H1 (cell line): ENCODE measurements around the gene PLBD2. TPM values are rescaled to one million over a fixed set of nuclear protein-coding genes. Genes with fewer than 3 reads are reported as not detected.

Experiments
- CTCF ChIA-PET: fragments of 300-600 bp; sonication (Branson Sonifier 250); formaldehyde crosslinking; loops from one replicate; lab custom pipeline; 2021; ENCODE audit not compliant: partially characterized antibody; lab: Charles Lee
- POLR2A ChIA-PET: fragments of 300-600 bp; sonication (Branson Sonifier 250); formaldehyde crosslinking; loops from one replicate; lab custom pipeline; 2021; ENCODE audit warnings: inconsistent platforms; ENCODE audit not compliant: partially characterized antibody; lab: Charles Lee
- DNase-seq, 2 experiments: peaks; one replicate each; pipeline versions ENCODE4 v3.0.0 to v3.0.0-alpha.2; 2010 to 2022; ENCODE audit warnings: low spot score in 2 of 2, low read depth in 1 of 2, mixed read lengths in 1 of 2
- FAIRE-seq: peaks from 2 replicates; lab custom pipeline; 2011; peaks lifted over from hg19 to GRCh38; lab: Jason Lieb, UNC
- H2AFZ ChIP-seq: 2 replicates; pipeline ENCODE4 v1.8.1; 2012; ENCODE audit warnings: low read length, inconsistent platforms
- H2AK5ac ChIP-seq: 2 replicates; pipeline ENCODE4 v1.6.1; 2013; ENCODE audit warnings: low read depth, low read length
- H2BK120ac ChIP-seq: replicated peaks from 2 replicates; pipeline ENCODE3; 2013; ENCODE audit warnings: low read depth, low read length, inconsistent platforms
- H2BK12ac ChIP-seq: 2 replicates; pipeline ENCODE4 v1.6.1; 2013; ENCODE audit warnings: low read depth, low read length
- H2BK15ac ChIP-seq: 2 replicates; pipeline ENCODE4 v1.6.1; 2013; ENCODE audit warnings: low read length
- H2BK20ac ChIP-seq: 2 replicates; pipeline ENCODE4 v1.6.1; 2013; ENCODE audit warnings: low read length
- H2BK5ac ChIP-seq: 2 replicates; pipeline ENCODE4 v1.6.1; 2013; ENCODE audit warnings: low read depth, low read length
- H3K14ac ChIP-seq: 2 replicates; pipeline ENCODE4 v1.6.1; 2013; ENCODE audit warnings: inconsistent platforms; ENCODE audit not compliant: insufficient read length
- H3K18ac ChIP-seq: 2 replicates; pipeline ENCODE4 v1.6.1; 2013; ENCODE audit warnings: low read length; ENCODE audit errors: extremely low read depth
- H3K23ac ChIP-seq: 2 replicates; pipeline ENCODE4 v1.6.1; 2013; ENCODE audit warnings: inconsistent platforms; ENCODE audit not compliant: insufficient read length
- H3K23me2 ChIP-seq: 2 replicates; pipeline ENCODE4 v1.6.1; 2013; ENCODE audit warnings: low read depth, low read length
- H3K27ac ChIP-seq: 2 replicates; pipeline ENCODE4 v1.6.1; 2011; ENCODE audit warnings: low read depth, low read length, inconsistent platforms
- H3K27me3 ChIP-seq, 4 experiments: replicated peaks in 1 of 4; 1 replicate in 1 of 4; 2 replicates in 3 of 4; pipeline versions ENCODE4 v1.6.1 to v1.8.1; 2011 to 2013; ENCODE audit warnings: low read length in 3 of 4, mild to moderate bottlenecking in 3 of 4, inconsistent platforms in 2 of 4, mixed read lengths in 2 of 4, moderate library complexity in 1 of 4; ENCODE audit not compliant: control insufficient read depth in 3 of 4, insufficient read depth in 3 of 4; ENCODE audit errors: extremely low read depth in 1 of 4
- H3K36me3 ChIP-seq, 4 experiments: 2 replicates each; pipeline versions ENCODE4 v1.6.1 to v1.8.1; 2011 to 2013; ENCODE audit warnings: mild to moderate bottlenecking in 4 of 4, low read length in 3 of 4, moderate library complexity in 2 of 4, control low read depth in 1 of 4, inconsistent platforms in 1 of 4; ENCODE audit not compliant: insufficient read depth in 4 of 4, control insufficient read depth in 2 of 4
- H3K4ac ChIP-seq: replicated peaks from 2 replicates; pipeline ENCODE3; 2013; ENCODE audit warnings: low read length, low read depth, mixed read lengths, inconsistent platforms; ENCODE audit not compliant: insufficient read length
- H3K4me1 ChIP-seq, 4 experiments: replicated peaks in 1 of 4; 1 replicate in 1 of 4; 2 replicates in 3 of 4; pipeline versions ENCODE4 v1.6.1 to v1.8.1; 2011 to 2013; ENCODE audit warnings: low read length in 3 of 4, inconsistent platforms in 2 of 4, mixed read lengths in 1 of 4; ENCODE audit not compliant: insufficient read depth in 4 of 4, control insufficient read depth in 3 of 4
- H3K4me2 ChIP-seq, 2 experiments: 2 replicates each; pipeline versions ENCODE4 v1.6.1 to v1.8.1; 2011 to 2013; ENCODE audit warnings: low read depth in 2 of 2, low read length in 2 of 2, control low read depth in 1 of 2, inconsistent platforms in 1 of 2, mild to moderate bottlenecking in 1 of 2; ENCODE audit not compliant: insufficient read depth in 1 of 2
- H3K4me3 ChIP-seq, 4 experiments: fragments of 200-600, 300-600 bp in 1 of 4; sonication (generic), shearing (Covaris generic), sonication (Bioruptor Twin) in 1 of 4; 2 replicates each; pipeline versions ENCODE4 v1.5.1 to v1.8.1; 2011 to 2016; ENCODE audit warnings: low read length in 4 of 4, low read depth in 3 of 4, control low read depth in 2 of 4, inconsistent platforms in 2 of 4, mild to moderate bottlenecking in 2 of 4, mixed read lengths in 1 of 4, moderate library complexity in 1 of 4; ENCODE audit not compliant: insufficient read depth in 2 of 4; ENCODE audit errors: extremely low read depth in 1 of 4
- H3K56ac ChIP-seq: replicated peaks from 2 replicates; pipeline ENCODE3; 2013; ENCODE audit warnings: low read depth, mild to moderate bottlenecking, mixed read lengths, low read length, inconsistent platforms; ENCODE audit not compliant: insufficient read length
- H3K79me1 ChIP-seq: 2 replicates; pipeline ENCODE4 v1.6.1; 2013; ENCODE audit warnings: low read depth, low read length, control low read depth
- H3K79me2 ChIP-seq, 2 experiments: 2 replicates each; pipeline versions ENCODE4 v1.6.1 to v1.8.1; 2012 to 2013; ENCODE audit warnings: low read length in 2 of 2, mild to moderate bottlenecking in 2 of 2, inconsistent platforms in 1 of 2; ENCODE audit not compliant: insufficient read depth in 2 of 2, control insufficient read depth in 1 of 2
- H3K9ac ChIP-seq, 4 experiments: replicated peaks in 1 of 4; 1 replicate in 1 of 4; 2 replicates in 3 of 4; pipeline versions ENCODE4 v1.6.1 to v1.8.1; 2011 to 2013; ENCODE audit warnings: low read depth in 3 of 4, low read length in 3 of 4, control low read depth in 2 of 4, mild to moderate bottlenecking in 2 of 4, moderate library complexity in 2 of 4, inconsistent platforms in 1 of 4; ENCODE audit errors: extremely low read depth in 1 of 4
- H3K9me3 ChIP-seq, 2 experiments: 2 replicates each; pipeline versions ENCODE4 v1.6.1 to v1.8.1; 2012 to 2013; ENCODE audit warnings: mild to moderate bottlenecking in 2 of 2, moderate library complexity in 2 of 2, control low read depth in 1 of 2, inconsistent platforms in 1 of 2, low read depth in 1 of 2, low read length in 1 of 2, mixed read lengths in 1 of 2; ENCODE audit not compliant: insufficient read depth in 2 of 2
- H4K20me1 ChIP-seq, 2 experiments: replicated peaks in 1 of 2; 2 replicates each; pipeline versions ENCODE3 to v1.8.1; 2011 to 2013; ENCODE audit warnings: inconsistent platforms in 2 of 2, low read length in 2 of 2, mild to moderate bottlenecking in 1 of 2; ENCODE audit not compliant: insufficient read depth in 2 of 2, control insufficient read depth in 1 of 2
- H4K5ac ChIP-seq: 2 replicates; pipeline ENCODE4 v1.6.1; 2013; ENCODE audit warnings: low read length, low read depth, mixed read lengths, inconsistent platforms; ENCODE audit not compliant: insufficient read length
- H4K8ac ChIP-seq: 2 replicates; pipeline ENCODE4 v1.8.0; 2013; ENCODE audit warnings: mild to moderate bottlenecking, moderate library complexity, low read length, inconsistent platforms; ENCODE audit not compliant: insufficient read depth; ENCODE audit errors: extremely low read depth
- H4K91ac ChIP-seq: replicated peaks from 2 replicates; pipeline ENCODE3; 2013; ENCODE audit warnings: low read length, mixed read lengths, inconsistent platforms; ENCODE audit not compliant: insufficient read length
- CBX8 ChIP-seq: fragments of 300-800, 300-1000 bp; sonication (generic); IDR thresholded peaks from 2 replicates; pipeline ENCODE4 v1.7.1; 2016; ENCODE audit warnings: low read depth, low read length, borderline replicate concordance
- CEBPB ChIP-seq: IDR thresholded peaks from 2 replicates; pipeline ENCODE4 v1.6.1; 2012; ENCODE audit warnings: low read depth, low read length
- GTF2F1 ChIP-seq: IDR thresholded peaks from 2 replicates; pipeline ENCODE4 v1.6.1; 2012; ENCODE audit warnings: low read depth, low read length, improper control_type of control experiment, borderline replicate concordance
- KDM4A ChIP-seq: IDR thresholded peaks from one replicate; pipeline ENCODE4 v1.7.1; 2012; ENCODE audit warnings: low read depth, mild to moderate bottlenecking, moderate library complexity, low read length, inconsistent platforms; ENCODE audit not compliant: severe bottlenecking
- MAFK ChIP-seq: IDR thresholded peaks from 2 replicates; pipeline ENCODE4 v1.6.1; 2012; ENCODE audit warnings: low read depth, mild to moderate bottlenecking, improper control_type of control experiment, low read length
- RFX5 ChIP-seq: IDR thresholded peaks from 2 replicates; pipeline ENCODE4 v1.6.1; 2011; ENCODE audit warnings: low read depth, low read length, improper control_type of control experiment, borderline replicate concordance
- RXRA ChIP-seq: IDR thresholded peaks from 2 replicates; pipeline ENCODE4 v1.6.1; 2011; ENCODE audit warnings: low read depth, mild to moderate bottlenecking, low read length, moderate library complexity; ENCODE audit not compliant: insufficient read depth
- SIN3A ChIP-seq, 2 experiments: IDR thresholded peaks in 1 of 2; conservative IDR thresholded peaks in 1 of 2; 2 replicates each; pipeline ENCODE4 v1.6.1; 2011 to 2012; ENCODE audit warnings: low read length in 2 of 2, improper control_type of control experiment in 1 of 2, low read depth in 1 of 2, mild to moderate bottlenecking in 1 of 2
- SP1 ChIP-seq: IDR thresholded peaks from 2 replicates; pipeline ENCODE4 v1.6.1; 2011; ENCODE audit warnings: low read depth, low read length
- TBP ChIP-seq: IDR thresholded peaks from 2 replicates; pipeline ENCODE4 v1.6.1; 2011; ENCODE audit warnings: low read depth, low read length, improper control_type of control experiment
- YY1 ChIP-seq: IDR thresholded peaks from 2 replicates; pipeline ENCODE4 v1.6.1; 2011; ENCODE audit warnings: low read depth, mild to moderate bottlenecking, low read length
- ZNF274 ChIP-seq: IDR thresholded peaks from 2 replicates; pipeline ENCODE4 v1.7.0; 2012; ENCODE audit warnings: low read length, borderline replicate concordance; ENCODE audit errors: extremely low read depth
- WGBS, 2 experiments: shearing (Covaris generic) in 1 of 2; methylation state at CpG; one replicate each; pipeline versions ENCODE4 v1.1.6 to v1.1.7; 2013 to 2015; ENCODE audit warnings: low lambda C conversion rate in 2 of 2, mixed read lengths in 2 of 2, inconsistent platforms in 1 of 2, low coverage in 1 of 2, missing lambda C conversion rate in 1 of 2; ENCODE audit not compliant: insufficient replicate concordance in 2 of 2, insufficient coverage in 1 of 2, insufficient read length in 1 of 2; ENCODE audit errors: extremely low coverage in 1 of 2, missing lambda C conversion rate in 1 of 2; 5-methylcytosine and 5-hydroxymethylcytosine counted together
- polyA plus RNA-seq, 7 experiments: library from polyadenylated mRNA; depleted of rRNA in 3 of 7; stranded (reverse) in 5 of 7; unstranded in 2 of 7; fragments of >200 nt in 5 of 7; fragments of 200-250 nt in 2 of 7; gene quantifications; 1 replicate in 5 of 7; 2 replicates in 1 of 7; 4 replicates in 1 of 7; pipeline versions ENCODE4 v1.2.1 to v1.2.3, GENCODE V29; 2011 to 2013; ENCODE audit warnings: missing spikeins in 2 of 7, mixed read lengths in 2 of 7
- total RNA-seq: library from RNA; stranded (reverse); fragmentation: NEBNext Ultra II Directional; extraction: Animal tissue kit (Norgen Biotek cat#: 25700); gene quantifications from 2 replicates; pipeline ENCODE4 v1.2.1, GENCODE V29; 2021
- TF ChIP-seq, protein P1 (sequence below): IDR thresholded peaks from 2 replicates; pipeline ENCODE4 v1.6.1; 2011; ENCODE audit warnings: low read depth, mild to moderate bottlenecking, low read length; ENCODE audit not compliant: insufficient read depth

The PLBD2 gene
- total and polyA plus RNA-seq, 2 of the 8 experiments (the other 6 are each of a cell fraction or from before 2014, with no cell fraction given): 16.8 to 33.5 TPM

DNA sequence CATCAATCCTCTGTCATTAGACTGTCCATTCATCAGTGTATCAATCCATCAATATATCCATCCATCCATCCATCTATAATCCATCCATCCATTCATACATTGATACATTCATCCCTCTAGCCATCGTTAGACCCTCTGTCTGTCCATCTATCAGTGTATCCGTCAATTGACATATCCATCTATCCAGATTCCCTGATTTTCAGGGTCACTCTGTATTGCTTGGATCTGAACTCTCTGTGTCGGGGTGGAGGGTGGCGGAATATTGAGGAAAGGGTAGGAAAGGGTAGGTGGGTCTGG lies 80.9 kb downstream of the PLBD2 start:
- FAIRE-seq (no peak), DNase-seq (no peak)
- ChIA-PET CTCF (interaction anchor here (0.7 to 8.4 kb wide), 8 partner anchors 9 to 308 kb away, joined by 3 to 82 read pairs (median 4); no protein-coding TSS in a partner anchor), POLR2A (no interaction called here)
- Histone ChIP-seq H3K27ac (no peak overlapping the region), H4K5ac (no peak overlapping the region), H2BK20ac (no peak overlapping the region), H3K4ac (no peak overlapping the region), H4K8ac (no peak overlapping the region), H3K9ac (no peak overlapping the region), H3K56ac (peak overlapping the region; percentile 49), H4K20me1 (no peaks in the 10 kb centered on the region), H3K4me2 (no peak overlapping the region), H3K4me3 (no peak overlapping the region), H3K27me3 (peaks cover 0 to 2% (median 0%) of the 10 kb centered on the region in 4 experiments; a peak in 2 of 7 replicates), H3K9me3 (no peaks in the 10 kb centered on the region; a peak in 1 of 4 replicates), H3K23ac (no peak overlapping the region), H2BK120ac (no peak overlapping the region), H3K23me2 (peaks cover 6% of the 10 kb centered on the region; the same call in 1 of the 2 replicates), H3K18ac (no peak overlapping the region), H4K91ac (no peak overlapping the region), H3K4me1 (peaks cover 0 to 2% (median under 1%) of the 10 kb centered on the region in 4 experiments; a peak in 2 of 7 replicates), H2BK12ac (no peak overlapping the region), H2BK15ac (no peak overlapping the region), H3K79me2 (no peaks in the 10 kb centered on the region), H3K36me3 (no peaks in the 10 kb centered on the region; a peak in 1 of 8 replicates), H2AK5ac (no peak overlapping the region), H2BK5ac (no peak overlapping the region), H2AFZ (no peak overlapping the region), H3K14ac (no peak overlapping the region), H3K79me1 (no peaks in the 10 kb centered on the region)
- 45 to 100% methylated on average over 1 to 4 of the region's 4 CpGs for WGBS, 2 experiments
- no peak for TF ChIP-seq TBP
- no peak for TF ChIP-seq CEBPB
- no peak for TF ChIP-seq RFX5
- no peak for TF ChIP-seq YY1
- TF ChIP-seq RXRA: no peak
- TF ChIP-seq SP1: no peak
- no peak for TF ChIP-seq KDM4A
- TF ChIP-seq CBX8: no peak
- no peak for TF ChIP-seq GTF2F1
- TF ChIP-seq ZNF274: no peak
- no peak for TF ChIP-seq MAFK
- TF ChIP-seq, protein P1, sequence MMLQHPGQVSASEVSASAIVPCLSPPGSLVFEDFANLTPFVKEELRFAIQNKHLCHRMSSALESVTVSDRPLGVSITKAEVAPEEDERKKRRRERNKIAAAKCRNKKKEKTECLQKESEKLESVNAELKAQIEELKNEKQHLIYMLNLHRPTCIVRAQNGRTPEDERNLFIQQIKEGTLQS: no peak
- no peak for TF ChIP-seq SIN3A (conservative IDR thresholded peaks at IDR 0.05 in 1 of 2, IDR thresholded peaks at IDR 0.05 in 1 of 2; ENCODE audit: low read depth in 1 of 2, low read length in 2 of 2)
